ENCODE results near the gene CENPP.

The CENPP gene

DNA sequence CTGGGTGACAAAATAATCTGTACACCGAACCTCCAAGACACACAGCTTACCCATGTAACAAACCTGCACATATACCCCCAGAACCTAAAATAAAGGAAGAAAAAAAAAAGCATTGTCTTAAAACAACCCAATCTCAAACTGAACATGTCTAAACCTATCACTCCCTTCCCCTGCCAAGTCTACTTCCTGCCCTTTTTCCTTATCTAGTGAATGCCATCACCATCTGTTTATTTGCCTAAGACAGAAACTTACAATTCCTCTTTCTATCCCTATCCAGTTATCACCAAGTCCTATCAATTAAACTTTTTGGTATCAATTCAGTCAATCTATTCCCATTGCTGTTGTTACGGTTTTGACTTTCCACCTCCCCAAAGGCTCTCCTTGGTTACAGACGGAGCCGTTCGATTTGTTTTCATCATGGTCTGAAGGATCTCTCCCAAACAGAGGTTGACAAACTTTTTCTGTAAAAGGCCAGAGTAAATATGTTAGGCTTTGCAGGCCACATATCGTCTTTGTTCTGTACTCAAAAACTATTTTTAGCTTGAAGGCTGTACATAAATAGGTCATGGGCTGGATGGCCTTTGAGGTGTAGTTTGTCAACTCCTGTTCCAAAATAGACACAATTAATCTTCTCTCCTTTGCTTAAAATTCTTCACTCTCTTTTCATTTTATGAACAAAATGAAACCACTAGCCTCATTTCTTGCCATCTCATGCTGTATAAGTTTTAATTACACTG, 12.7 kb upstream of the CENPP start:
- in situ Hi-C loops (cut with MboI; ENCODE audit: low sequenced_read_pairs) = no loop called here

DNA sequence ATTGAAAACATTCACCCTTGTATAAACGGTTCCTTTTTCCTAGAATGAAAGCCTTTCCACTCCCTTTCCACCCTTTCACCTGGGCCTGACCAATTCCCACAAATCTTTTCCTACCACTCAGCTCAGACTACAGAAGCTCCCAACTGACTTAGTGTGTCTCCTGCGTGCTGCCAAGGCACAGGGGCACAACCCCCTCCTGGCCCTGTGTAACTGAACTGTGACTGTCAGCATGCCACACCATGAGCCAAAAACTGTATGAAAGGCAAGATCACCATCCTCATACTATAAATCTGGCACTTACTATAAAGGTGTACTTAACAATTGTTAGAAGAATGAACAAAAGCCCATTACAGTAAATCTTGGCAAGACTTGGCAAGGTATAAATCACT, 12.1 kb upstream of the CENPP start:
- in situ Hi-C loops (cut with MboI; ENCODE audit: low sequenced_read_pairs) = no loop called here

DNA sequence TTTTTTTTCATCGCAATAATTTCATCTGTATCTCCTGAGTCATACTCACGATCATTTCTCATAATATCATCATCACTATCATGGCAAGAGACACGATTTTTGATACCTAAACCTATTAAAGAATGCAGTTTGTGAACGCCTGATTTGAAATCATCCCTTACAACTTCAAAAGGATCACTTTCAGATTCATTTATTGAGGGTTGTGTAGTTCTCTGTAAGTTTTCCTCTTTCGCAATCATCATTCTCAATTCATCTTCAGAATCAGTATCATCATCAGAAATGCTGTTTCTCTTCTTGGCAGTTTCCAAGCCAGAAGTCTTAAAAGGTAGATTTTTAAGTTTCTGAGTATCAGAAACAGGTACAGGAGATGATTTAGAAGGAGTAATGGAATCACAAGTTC, 10.3 kb upstream of the CENPP start:
- in situ Hi-C loops (cut with MboI; ENCODE audit: low sequenced_read_pairs) = no loop called here

DNA sequence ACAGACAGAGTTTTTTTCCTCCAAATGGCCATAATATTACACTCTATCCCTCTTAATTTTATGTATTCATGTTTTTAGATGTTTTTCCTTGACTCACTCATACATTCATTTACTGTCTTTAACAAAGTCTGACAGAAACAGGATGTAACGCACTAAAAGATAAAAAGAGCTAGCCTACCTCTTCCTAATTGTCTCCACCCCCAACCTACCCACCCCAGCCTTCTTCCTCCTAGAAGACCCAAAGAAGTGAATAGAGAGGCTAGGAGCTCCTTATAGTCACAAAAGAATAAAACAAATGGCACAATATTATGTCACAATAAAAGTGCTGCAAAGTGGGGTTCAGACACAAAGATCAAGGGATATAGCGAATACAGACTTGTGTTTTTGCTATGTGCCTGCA, 1.3 kb upstream of the CENPP start:
- in situ Hi-C loops (cut with MboI; ENCODE audit: low sequenced_read_pairs) = no loop called here

DNA sequence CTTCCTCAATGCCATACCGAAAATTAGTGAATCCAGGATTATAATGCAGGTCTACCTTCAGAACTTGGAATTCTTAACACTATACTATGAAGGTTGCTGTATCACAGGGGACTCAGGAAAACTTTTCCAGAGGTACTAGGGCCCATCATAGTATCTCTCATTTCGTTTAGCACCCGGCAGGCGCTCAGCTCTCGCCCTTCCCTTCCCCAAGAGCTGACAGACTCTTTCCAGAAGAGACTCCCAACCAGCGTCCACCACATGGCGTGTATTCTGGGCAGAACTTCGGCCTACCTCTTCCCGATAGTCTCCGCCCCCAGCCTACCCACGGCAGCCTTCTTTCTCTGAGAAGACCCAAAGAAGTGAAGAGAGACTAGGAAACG, 874 bp upstream of the CENPP start:
- in situ Hi-C loops (cut with MboI; ENCODE audit: low sequenced_read_pairs) = no loop called here

DNA sequence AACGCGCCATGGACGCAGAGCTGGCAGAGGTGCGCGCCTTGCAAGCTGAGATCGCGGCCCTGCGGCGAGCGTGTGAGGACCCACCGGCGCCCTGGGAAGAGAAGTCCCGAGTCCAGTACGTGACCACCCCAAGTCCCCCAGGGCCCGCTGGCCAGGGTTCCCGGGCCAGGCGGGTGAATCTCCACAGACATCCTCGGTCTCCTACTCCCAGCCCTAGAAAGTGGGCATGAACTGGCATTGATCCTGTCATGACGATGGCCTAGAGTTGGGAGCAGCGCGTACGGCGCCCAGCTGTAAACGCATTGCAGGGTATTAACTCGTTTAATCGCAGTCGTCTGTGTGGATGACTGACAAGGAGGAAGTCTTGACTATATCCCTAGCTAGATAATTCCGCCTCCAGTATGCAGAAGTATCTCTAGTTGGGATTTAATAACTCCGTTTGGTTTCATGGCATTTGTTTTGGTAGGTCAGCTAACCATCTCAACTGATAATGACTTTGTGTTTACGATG, 293 bp downstream of the CENPP start:
- in situ Hi-C loops (cut with MboI; ENCODE audit: low sequenced_read_pairs) = no loop called here

DNA sequence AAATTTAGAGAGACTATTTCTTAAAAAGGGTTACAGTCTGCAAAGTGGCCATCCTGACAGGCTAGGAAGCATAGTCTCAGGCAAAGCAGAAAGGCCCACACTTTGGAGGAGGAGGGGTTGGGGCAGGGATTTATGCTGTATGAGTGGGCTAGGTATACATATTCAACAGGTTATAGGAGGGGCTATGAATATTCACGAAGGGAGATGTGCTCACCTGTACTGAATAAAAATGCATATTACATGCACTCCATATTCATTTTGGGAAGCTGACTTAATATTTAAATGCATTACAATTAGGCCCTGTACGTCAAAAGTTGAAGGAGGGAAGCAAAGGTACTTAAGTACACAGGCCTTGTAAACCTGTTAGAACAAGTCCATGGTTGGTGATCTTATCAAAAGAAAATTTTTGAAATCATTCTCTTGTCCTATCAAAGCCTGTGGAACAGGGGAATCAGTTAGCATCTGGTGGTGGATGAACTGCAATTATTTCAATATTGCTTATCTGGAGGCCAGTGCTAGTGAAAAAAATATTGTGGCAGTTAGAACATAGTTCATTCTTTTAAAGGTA, 1.6 kb downstream of the CENPP start:
- in situ Hi-C loops (cut with MboI; ENCODE audit: low sequenced_read_pairs) = no loop called here

DNA sequence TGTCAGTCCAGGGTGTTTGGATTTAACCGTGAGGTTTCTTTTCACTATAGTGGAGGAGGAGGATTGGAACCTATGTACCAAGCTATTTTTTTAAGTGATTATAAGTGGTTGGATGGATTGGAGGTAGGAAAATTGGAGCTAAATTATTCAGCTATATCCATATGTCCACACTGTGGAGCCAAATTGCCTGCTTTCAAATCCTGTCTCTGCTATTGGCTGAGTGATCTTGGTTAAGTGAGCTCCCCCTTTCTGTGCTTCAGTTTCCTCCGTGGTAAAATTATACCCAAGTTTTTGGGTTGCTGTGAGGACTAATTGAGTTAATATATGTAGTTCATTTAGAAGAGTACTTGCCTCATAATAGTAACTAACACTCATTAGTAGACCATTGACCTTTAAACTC, 2.5 kb downstream of the CENPP start:
- in situ Hi-C loops (cut with MboI; ENCODE audit: low sequenced_read_pairs) = no loop called here

DNA sequence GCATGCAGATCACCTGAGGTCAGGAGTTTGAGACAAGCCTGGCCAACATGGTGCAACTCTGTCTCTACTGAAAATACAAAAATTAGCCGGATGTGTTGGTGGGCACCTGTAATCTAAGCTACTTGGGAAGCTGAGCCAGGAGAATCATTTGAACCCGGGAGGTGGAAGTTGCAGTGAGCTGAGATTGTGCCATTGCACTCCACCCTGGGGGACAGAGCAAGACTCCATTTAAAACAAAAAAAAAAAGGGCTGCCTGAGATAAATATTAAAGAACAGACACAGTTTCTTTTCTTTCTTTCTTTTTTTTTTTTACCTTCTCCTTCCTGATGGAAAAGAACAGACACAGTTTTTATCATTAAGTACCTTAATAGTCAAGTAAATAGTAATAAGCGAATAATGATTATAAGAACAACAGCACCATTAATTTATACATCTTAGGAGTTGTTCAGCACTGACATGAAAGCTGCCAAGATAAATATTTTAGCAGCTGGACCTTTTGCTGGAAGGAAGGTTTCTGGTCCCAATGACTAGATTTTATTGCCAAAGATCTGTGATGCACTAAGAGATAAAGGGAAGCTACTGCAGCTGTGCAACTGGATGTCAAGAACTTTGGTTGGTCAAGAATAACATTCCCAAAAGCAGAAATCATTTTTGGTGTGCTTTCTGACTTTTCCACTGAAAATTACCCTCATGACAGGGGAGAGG, 7.0 kb downstream of the CENPP start:
- in situ Hi-C loops (cut with MboI; ENCODE audit: low sequenced_read_pairs) = no loop called here

DNA sequence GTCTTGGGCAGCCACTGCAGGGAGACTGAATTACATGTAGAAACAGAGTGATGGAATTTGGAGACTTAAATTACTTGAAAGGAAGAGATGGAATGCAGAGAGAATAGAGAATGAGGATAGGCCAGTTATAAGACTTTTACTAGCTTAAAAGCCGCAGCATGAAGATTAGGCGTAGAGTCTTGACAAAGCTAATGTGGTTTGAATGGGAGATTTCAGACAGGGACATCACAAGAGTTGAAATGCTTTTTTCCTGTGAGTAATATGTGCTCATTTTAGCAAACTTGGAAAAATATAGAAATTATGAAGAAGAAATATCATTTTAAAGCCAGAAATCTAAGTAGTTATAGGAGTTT, 7.5 kb downstream of the CENPP start:
- in situ Hi-C loops (cut with MboI; ENCODE audit: low sequenced_read_pairs) = no loop called here

DNA sequence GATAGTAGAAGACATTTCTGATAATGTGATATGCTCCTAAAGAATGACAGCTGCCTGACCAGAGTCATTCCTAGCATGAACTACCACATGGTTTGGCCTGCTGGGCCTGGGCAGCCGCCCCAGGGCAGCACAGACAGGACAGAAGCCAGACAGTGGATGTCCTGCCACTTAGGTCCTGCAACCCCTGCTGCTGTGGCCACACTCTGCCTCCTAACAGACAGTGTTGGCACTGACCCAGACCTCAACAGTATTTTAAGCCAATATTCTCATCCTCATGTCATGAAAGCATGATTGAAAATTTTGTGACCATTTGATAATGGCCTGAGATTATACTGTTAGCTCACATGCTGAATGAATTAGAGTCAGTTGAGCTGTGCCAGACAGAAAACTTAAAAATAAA, 15.8 kb downstream of the CENPP start:
- in situ Hi-C loops (cut with MboI; ENCODE audit: low sequenced_read_pairs) = no loop called here

DNA sequence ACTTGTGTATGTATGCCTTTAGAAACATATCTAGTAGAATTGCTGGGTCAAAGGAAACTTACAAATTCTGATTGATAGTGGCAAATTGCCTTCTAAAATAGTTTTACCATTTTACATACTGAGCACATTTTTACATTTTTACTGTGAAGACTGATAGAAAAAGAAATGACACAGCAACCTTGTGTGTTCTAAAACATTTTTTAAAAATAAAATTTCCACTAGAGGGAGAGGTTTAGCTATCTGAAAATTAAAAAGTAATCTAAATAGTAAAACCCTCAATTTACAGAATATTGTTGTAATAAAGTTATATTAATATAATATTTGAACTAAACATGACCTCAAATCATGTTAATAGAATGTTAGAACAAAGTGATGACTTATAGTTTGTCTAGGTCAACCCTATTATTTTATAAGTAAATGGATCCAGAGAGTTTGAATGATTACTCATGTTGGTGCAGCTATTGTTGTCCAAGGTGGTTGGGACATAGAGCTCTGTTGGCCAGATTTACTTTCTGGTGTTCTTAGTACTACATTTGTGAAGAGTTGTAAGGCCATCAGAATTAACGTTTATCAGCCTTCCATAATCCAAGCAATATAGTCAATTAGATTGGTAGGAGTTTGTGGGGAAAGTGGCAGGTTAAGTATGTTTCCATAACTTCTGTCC, 17.2 kb downstream of the CENPP start:
- in situ Hi-C loops (cut with MboI; ENCODE audit: low sequenced_read_pairs) = no loop called here

DNA sequence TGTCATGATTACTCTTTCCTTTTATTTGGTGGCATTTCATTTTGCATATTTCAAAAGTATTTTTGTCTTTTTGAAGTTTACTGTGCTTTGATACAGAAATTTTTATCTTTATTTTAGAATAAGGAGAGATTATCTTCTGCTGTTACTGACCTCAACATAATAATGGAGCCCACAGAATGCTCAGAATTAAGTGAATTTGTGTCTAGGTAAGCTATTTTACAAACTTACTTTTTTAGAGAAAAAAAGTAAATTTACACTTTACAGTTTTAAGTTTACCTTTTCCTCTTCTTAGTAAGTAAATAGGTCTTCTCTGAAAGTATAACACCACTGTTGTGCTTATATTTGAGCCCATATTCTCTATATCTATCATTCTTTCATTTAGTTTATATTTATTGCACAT, 19.8 kb downstream of the CENPP start:
- in situ Hi-C loops (cut with MboI; ENCODE audit: low sequenced_read_pairs) = no loop called here

DNA sequence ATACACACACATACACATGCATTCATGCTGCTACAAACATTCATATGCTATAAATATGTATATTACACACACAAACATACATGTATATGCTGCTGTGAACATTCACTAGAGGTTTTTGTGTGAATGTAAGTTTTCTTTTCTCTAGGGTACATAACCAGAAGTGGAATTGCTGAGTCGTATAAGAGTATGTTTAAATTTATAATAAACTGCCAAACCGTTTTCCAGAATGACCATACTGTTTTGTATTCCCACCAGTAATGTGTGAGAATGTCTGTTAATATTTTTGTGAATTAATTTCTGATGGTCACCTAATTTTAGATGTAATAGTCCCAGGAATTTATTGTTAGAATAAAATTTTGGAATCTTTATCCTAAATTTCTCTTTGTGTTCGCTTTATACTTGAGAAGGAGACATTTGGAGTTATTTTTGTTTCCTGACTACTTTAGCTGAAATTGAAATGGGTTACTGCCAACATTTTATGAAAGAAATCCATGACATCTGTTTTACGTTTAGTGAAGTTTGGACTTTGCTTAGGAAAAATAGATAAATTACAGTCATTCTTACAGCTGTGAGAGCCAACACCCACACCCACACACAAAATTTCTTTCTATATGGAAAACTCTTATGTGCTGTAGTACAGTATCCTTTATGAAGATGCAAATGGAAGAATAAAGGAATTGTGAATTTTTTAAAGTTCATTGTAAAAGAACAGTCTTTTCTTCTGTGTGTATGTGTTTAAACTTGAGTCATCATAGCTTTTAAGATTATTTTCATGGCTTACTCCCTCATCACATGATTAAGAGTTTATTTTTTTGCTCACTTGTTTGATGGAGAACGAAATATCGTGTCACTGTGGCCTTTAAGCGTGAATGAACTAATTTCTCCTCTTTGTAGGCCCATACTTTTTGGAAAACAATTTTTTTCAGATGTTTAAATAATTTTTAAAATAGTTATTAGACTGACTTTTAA, 24.3 kb downstream of the CENPP start:
- in situ Hi-C loops (cut with MboI; ENCODE audit: low sequenced_read_pairs) = no loop called here

DNA sequence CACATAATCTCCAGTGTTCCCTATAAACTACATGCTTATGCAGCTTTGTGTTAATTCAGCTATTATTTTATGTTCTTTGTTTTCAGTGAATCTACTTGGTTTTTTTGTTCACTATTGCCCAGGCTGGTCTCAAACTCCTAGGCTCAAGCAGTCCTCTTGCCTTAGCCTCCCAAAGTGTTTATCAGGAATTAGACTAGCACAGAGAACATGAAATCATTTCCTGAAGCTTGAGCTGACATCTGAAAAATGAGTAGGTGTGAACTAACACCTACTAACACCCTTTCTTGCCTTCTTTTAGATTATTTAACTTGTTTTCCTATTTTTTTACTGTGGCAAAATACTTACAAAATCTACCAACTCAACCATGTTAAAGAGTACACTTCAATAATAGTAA, 25.0 kb downstream of the CENPP start:
- in situ Hi-C loops (cut with MboI; ENCODE audit: low sequenced_read_pairs) = no loop called here

DNA sequence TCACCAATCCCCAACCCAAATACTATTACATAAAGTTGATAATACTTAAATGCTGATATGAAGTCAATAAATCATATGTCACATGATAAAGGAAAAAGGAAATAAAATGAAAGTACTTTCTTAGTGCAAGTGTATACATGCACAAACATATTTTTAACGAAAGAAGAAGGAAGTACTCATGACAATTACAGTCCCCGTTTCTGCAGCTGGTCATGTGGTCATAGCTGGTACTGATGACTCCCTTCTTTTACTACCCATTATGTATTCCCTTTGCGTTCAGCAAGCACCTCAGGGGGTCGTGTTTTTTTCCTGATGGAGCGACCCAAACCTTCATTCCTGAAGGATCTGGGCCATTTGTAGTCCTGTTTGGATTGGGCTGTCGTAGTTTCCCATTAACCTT, 27.3 kb downstream of the CENPP start:
- in situ Hi-C loops (cut with MboI; ENCODE audit: low sequenced_read_pairs) = no loop called here

DNA sequence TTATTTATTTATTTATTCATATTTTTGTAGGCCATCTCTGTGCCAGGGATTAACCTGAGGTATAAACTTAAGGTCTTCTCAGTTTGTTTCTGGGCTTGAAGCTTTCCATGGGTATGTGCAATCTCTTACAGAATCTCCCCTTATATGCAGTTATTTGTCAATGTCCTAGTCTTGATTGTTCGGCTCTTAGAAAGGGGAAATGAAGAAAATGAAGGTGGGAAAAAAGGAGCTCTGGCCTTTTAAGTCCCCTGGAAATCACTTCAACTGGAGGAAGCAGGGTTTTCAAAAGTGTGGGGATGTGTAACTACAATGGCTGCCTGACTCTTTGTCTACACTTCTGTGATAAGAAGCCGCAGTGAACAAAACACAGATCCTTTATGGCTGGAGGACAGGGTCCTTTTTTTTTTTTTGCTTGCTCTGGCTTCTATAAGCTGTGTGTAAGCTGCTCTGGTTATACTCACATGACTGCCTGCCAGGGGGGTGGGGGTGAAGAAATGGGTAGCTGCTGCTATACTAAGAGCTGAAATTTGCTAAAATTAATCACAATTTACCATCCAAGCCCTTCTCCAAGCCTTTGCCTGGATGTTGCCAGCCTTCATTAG, 33.7 kb downstream of the CENPP start:
- in situ Hi-C loops (cut with MboI; ENCODE audit: low sequenced_read_pairs) = no loop called here

DNA sequence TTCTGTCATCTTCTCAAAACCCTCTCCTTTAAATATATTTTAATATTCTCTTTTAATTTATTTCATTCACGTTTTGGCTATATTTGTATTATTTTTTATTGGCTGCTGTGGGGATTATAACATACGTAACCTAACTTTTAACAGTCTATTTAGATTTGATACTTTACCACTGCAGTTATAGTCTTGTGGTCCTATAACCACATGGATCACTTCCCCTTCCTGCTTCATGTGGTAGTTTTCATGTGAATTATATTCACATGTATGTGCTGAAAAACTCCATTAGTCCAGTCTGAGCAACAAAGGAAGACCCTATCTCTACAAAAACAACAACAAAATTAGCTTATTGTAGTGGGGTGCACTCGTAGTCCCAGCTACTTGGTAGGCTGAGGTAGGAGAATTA, 34.3 kb downstream of the CENPP start:
- in situ Hi-C loops (cut with MboI; ENCODE audit: low sequenced_read_pairs) = no loop called here

DNA sequence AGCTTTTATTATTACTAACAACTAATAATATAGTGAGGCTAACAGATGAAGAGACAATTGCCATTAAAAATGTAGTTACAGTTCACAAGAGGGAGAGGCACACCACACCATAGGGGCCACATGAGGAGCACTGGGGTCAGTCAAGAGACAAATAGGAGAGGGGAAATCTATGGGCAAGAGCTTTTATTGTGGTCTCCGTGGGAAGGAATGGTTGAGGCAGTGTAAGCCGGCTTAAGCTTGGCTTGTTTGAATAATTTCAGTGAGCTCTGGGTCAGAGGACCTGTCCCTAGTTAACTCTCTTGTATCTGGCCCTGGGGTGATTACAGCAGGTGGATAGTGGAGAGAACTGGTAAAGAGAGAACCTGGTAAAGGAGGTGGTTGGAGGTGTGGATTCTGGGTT, 43.3 kb downstream of the CENPP start:
- in situ Hi-C loops (cut with MboI; ENCODE audit: low sequenced_read_pairs) = no loop called here

DNA sequence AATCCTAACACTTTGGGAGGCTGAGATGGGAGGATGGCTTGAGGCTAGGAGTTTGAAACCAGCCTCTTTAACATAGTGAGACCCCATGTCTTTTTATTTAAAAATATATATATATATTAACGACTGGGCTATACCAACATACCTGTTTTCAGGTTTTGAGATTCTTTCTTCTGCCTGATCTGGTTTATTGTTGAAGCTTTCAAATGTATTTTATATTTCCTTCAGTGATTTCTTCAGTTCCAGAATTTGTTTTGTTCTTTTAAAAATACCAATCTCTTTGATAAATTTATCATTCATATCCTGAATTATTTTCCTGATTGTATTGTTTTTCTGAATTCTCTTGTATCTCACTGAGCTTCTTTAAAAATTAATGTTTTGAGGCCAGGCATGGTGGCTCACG, 47.4 kb downstream of the CENPP start:
- in situ Hi-C loops (cut with MboI; ENCODE audit: low sequenced_read_pairs) = no loop called here

All from hTERT RPE-1 (cell line).